ENCODE data around the gene HNRNPLL.

DNA sequence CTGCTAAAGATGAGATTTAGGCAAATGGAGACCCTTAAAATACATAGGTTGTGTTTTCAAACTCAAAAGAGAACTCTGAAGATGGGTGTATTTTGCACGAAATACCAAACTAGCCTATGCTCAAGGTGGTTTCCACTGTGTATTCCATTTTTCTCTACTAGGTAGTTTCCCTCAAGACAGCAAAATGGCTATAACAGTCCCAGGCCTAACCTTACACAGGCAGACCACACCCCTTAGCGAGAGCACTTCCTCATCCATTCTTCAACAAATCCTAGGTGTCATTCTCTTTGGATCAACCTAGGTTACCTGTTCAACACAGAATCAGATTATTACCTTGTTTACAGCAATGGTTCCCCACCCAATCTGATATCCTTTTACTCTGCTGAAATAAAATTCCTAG, 42.6 kb downstream of the HNRNPLL start:
- TF ChIP-seq, protein P1, sequence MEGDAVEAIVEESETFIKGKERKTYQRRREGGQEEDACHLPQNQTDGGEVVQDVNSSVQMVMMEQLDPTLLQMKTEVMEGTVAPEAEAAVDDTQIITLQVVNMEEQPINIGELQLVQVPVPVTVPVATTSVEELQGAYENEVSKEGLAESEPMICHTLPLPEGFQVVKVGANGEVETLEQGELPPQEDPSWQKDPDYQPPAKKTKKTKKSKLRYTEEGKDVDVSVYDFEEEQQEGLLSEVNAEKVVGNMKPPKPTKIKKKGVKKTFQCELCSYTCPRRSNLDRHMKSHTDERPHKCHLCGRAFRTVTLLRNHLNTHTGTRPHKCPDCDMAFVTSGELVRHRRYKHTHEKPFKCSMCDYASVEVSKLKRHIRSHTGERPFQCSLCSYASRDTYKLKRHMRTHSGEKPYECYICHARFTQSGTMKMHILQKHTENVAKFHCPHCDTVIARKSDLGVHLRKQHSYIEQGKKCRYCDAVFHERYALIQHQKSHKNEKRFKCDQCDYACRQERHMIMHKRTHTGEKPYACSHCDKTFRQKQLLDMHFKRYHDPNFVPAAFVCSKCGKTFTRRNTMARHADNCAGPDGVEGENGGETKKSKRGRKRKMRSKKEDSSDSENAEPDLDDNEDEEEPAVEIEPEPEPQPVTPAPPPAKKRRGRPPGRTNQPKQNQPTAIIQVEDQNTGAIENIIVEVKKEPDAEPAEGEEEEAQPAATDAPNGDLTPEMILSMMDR (IDR thresholded peaks at IDR 0.05), result no peak
- no peak for TF ChIP-seq ZFX (IDR thresholded peaks at IDR 0.05; ENCODE audit: borderline replicate concordance)
